Ishikawa (cell line): ENCODE data around the gene RAPGEF4.

ENCODE experiments used
- CREB1 ChIP-seq: IDR thresholded peaks from 2 replicates; pipeline ENCODE4 v1.6.1; 2012; ENCODE audit warnings: low read depth
- FOXM1 ChIP-seq: IDR thresholded peaks from 2 replicates; pipeline ENCODE4 v1.6.1; 2012; ENCODE audit warnings: low read depth, borderline replicate concordance
- NFIC ChIP-seq: IDR thresholded peaks from 2 replicates; pipeline ENCODE4 v1.6.1; 2012
- RAD21 ChIP-seq: IDR thresholded peaks from 2 replicates; pipeline ENCODE4 v1.6.1; 2012; ENCODE audit warnings: low read depth
- TEAD4 ChIP-seq: IDR thresholded peaks from 2 replicates; pipeline ENCODE4 v1.6.1; 2012
- YY1 ChIP-seq: IDR thresholded peaks from 2 replicates; pipeline ENCODE4 v1.6.1; 2012; ENCODE audit warnings: low read depth
- ZBTB7A ChIP-seq: IDR thresholded peaks from 2 replicates; pipeline ENCODE4 v1.6.1; 2012; ENCODE audit warnings: low read depth
- TF ChIP-seq, protein P1 (sequence below): IDR thresholded peaks from 2 replicates; pipeline ENCODE4 v1.6.1; 2012

Gene RAPGEF4

DNA sequence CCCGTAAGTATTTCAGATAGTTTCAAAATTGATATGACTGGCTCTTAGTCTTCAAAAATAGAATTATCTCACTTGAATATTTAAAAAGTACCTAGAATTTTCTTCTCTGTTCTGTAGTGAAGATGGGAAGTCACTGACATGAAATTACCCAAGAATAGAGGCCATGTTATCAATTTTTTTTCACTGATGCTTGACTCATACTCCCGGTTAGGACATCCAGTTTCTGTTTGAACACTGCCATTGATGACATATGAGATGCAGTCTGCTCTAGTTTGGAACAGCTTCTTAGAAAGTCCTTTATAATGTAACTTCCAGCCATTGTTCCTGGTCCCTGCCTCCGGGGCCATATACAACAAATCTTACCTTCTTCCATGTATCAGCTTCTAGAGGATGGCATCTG, 366.0 kb downstream of the RAPGEF4 start:
- TF ChIP-seq CREB1 (no peak), YY1 (no peak), RAD21 (no peak), NFIC (no peak), FOXM1 (no peak), TEAD4 (no peak), ZBTB7A (no peak)
- TF ChIP-seq, protein P1, sequence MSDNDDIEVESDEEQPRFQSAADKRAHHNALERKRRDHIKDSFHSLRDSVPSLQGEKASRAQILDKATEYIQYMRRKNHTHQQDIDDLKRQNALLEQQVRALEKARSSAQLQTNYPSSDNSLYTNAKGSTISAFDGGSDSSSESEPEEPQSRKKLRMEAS: no peak
